ENCODE data around the gene NARF. TPM values are rescaled to one million over a fixed set of nuclear protein-coding genes. Genes with fewer than 3 reads are reported as not detected.
"Not testable (repeated sequence)": the region's sequence is repeated elsewhere in the genome, so short reads cannot be mapped to it uniquely, and the experiment has no call there.

NARF gene
- polyA plus RNA-seq, 3 donors, result 88.2 to 99.3 (median 94.8) TPM

GRCh38 chr17:82489851-82490511 is 31.4 kb downstream of the NARF start:
- DNase-seq (ENCODE audit: extremely low read depth in 1 of 11, low read depth in 9 of 11, low spot score in 4 of 11), result no peak

- DNase-seq (ENCODE audit: extremely low read depth in 1 of 11, low read depth in 9 of 11, low spot score in 4 of 11), result no peak
Observed at GRCh38 chr17:82490512-82491195, 32.1 kb downstream of the NARF start.

- no peak for DNase-seq (ENCODE audit: extremely low read depth in 1 of 11, low read depth in 9 of 11, low spot score in 4 of 11)
Observed at GRCh38 chr17:82491196-82491530, 32.6 kb downstream of the NARF start.

GRCh38 chr17:82491533-82491932 is 33.0 kb downstream of the NARF start:
- DNase-seq (ENCODE audit: extremely low read depth in 1 of 11, low read depth in 9 of 11, low spot score in 4 of 11), result no peak

- DNase-seq (ENCODE audit: extremely low read depth in 1 of 11, low read depth in 9 of 11, low spot score in 4 of 11), result no peak
Observed at GRCh38 chr17:82492643-82493225, 34.2 kb downstream of the NARF start.

- no peak for DNase-seq (ENCODE audit: extremely low read depth in 1 of 11, low read depth in 9 of 11, low spot score in 4 of 11)
Observed at GRCh38 chr17:82493226-82493781, 34.8 kb downstream of the NARF start.

GRCh38 chr17:82494236-82495055 is 35.9 kb downstream of the NARF start:
- peak; percentile 66 to 78 (median 73) for DNase-seq (ENCODE audit: extremely low read depth in 1 of 11, low read depth in 9 of 11, low spot score in 4 of 11)

- no peak for DNase-seq (ENCODE audit: extremely low read depth in 1 of 11, low read depth in 9 of 11, low spot score in 4 of 11)
Observed at GRCh38 chr17:82495844-82496528, 37.4 kb downstream of the NARF start.

GRCh38 chr17:82496529-82497434 is 38.2 kb downstream of the NARF start:
- DNase-seq (ENCODE audit: extremely low read depth in 1 of 11, low read depth in 9 of 11, low spot score in 4 of 11), result peak in 10 of 11 donors; percentile 80 to 93 (median 91)

- DNase-seq (ENCODE audit: extremely low read depth in 1 of 11, low read depth in 9 of 11, low spot score in 4 of 11), result peak in 6 of 11 donors; percentile 20 to 39 (median 27)
Observed at GRCh38 chr17:82497483-82498405, 39.2 kb downstream of the NARF start.

GRCh38 chr17:82502207-82502606 is 43.7 kb downstream of the NARF start:
- no peak for DNase-seq (ENCODE audit: extremely low read depth in 1 of 11, low read depth in 9 of 11, low spot score in 4 of 11)

- no peak for DNase-seq (ENCODE audit: extremely low read depth in 1 of 11, low read depth in 9 of 11, low spot score in 4 of 11)
Observed at GRCh38 chr17:82503094-82503727, 44.7 kb downstream of the NARF start.

GRCh38 chr17:82503728-82504308 is 45.3 kb downstream of the NARF start:
- no peak for DNase-seq (ENCODE audit: extremely low read depth in 1 of 11, low read depth in 9 of 11, low spot score in 4 of 11)

GRCh38 chr17:82505296-82505695 is 46.8 kb downstream of the NARF start:
- no peak for DNase-seq (ENCODE audit: extremely low read depth in 1 of 11, low read depth in 9 of 11, low spot score in 4 of 11)

- not testable (repeated sequence) for DNase-seq (ENCODE audit: extremely low read depth in 1 of 11, low read depth in 9 of 11, low spot score in 4 of 11)
Observed at GRCh38 chr17:82506402-82506801, 47.9 kb downstream of the NARF start.

GRCh38 chr17:82507631-82508175 is 49.2 kb downstream of the NARF start:
- DNase-seq (ENCODE audit: extremely low read depth in 1 of 11, low read depth in 9 of 11, low spot score in 4 of 11), result no peak
